GM12891 (cell line): Measurements from ENCODE around the gene LTBP1.

Experiments
- POLR2A ChIP-seq: IDR thresholded peaks from 2 replicates; pipeline ENCODE4 v1.6.1; 2011; ENCODE audit warnings: low read depth, low read length, control low read depth
- POLR2AphosphoS5 ChIP-seq: IDR thresholded peaks from 2 replicates; pipeline ENCODE4 v1.6.1; 2011; ENCODE audit warnings: low read depth, low read length, control low read depth
- POU2F2 ChIP-seq: IDR thresholded peaks from 2 replicates; pipeline ENCODE4 v1.6.1; 2011; ENCODE audit warnings: low read depth, mild to moderate bottlenecking, control low read depth, low read length, moderate library complexity
- SPI1 ChIP-seq: IDR thresholded peaks from 2 replicates; pipeline ENCODE4 v1.6.1; 2011; ENCODE audit warnings: low read depth, low read length, control low read depth
- TAF1 ChIP-seq: IDR thresholded peaks from 2 replicates; pipeline ENCODE4 v1.6.1; 2011; ENCODE audit warnings: low read depth, low read length, control low read depth

DNA sequence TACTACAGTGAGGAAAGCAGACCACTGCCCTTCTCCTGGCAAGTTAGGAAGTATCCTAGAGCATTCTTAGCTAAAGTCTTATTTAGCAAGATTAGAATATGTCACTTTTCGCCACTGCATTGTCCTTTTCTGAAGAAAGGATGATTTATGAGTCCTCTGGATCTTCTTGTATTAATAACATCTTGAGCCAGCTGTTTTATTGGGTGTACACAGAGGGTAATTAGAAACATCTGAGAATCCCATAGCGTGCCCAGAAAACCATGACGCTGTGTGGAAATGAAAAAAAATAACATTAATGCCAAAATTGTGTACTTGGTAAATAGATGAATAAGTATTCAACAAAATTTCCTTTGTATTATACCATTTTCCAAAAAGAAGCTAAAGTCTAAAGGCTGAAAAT, 198.7 kb downstream of the LTBP1 start:
- TF ChIP-seq POLR2A = no peak
- TF ChIP-seq POLR2AphosphoS5 = no peak
- no peak for TF ChIP-seq POU2F2
- TF ChIP-seq SPI1 = no peak
- TF ChIP-seq TAF1 = no peak
